Activated CD8-positive, alpha-beta memory T cell treated with anti-CD3 and anti-CD28 coated beads, Interleukin-2, amount 50 U/mL, for 4 hours (primary cell): ENCODE results near the gene HP.
"Not testable (repeated sequence)": the region's sequence is repeated elsewhere in the genome, so short reads cannot be mapped to it uniquely, and the experiment has no call there.

Experiments used
- DNase-seq: peaks from one replicate; pipeline ENCODE4 v3.0.0-alpha.2; 2020

Gene HP

DNA sequence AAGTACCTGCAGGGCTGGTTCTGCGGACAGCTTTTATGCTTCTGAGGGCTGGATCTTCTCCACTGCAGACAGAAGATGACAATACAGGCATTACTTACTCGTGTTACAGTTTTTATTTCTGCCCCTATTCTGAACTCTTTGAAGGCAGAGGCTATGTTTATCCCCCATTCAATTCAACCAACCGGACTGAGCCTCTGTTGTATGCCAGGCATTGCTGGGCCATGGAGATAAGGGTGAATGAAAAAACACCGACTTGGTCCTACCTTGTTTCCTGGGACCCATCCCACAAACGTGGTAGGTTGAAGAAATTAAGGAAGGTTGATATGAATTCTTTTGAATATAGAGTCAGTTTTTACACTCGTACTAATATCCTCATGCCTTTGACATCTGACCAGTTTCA lies 10.0 kb upstream of the HP start:
- DNase-seq: no peak

DNA sequence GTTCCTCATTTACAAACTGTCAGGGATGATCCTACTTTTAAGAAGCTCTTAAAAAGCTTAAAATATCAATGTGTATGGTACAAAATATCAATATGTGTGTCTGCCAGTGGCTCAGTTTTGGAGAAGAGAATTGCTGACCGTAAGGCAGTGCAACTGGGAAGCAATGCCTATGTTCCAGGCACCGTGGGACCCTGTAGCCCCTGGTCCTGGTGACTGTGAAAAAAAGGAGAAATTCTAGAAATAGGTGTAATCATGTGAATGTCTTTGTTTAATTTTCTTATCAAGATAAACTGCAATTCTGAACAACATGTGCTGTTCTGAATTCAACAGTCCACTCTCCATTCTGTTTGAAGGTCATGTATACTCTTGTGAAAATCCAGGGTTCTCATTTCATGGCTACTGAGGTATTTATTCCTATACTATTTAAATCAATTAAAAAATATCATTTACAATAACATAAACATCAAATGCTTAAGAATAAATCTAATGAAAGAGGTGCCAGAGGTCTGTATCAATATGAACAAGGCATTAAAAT lies 9.4 kb upstream of the HP start:
- no peak for DNase-seq

DNA sequence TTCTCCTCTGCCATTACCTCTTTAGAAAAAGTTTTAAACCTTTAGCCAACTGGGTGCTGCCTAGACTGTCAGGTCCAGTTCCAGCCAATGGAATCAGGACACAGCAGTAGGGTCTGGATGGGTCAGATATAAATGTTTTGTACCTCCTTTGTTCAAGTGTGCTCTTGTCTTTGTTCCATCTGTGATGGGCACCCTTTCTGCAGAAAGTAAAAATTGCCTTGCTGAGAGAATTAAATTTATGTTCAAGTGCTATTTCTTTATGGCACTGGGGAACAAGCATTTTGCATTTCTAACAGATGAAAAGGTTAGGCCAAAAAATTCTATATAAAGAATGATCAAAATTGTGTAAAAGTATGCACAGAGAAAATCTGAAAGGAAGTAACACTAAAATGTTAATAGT lies 5.2 kb upstream of the HP start:
- no peak for DNase-seq

DNA sequence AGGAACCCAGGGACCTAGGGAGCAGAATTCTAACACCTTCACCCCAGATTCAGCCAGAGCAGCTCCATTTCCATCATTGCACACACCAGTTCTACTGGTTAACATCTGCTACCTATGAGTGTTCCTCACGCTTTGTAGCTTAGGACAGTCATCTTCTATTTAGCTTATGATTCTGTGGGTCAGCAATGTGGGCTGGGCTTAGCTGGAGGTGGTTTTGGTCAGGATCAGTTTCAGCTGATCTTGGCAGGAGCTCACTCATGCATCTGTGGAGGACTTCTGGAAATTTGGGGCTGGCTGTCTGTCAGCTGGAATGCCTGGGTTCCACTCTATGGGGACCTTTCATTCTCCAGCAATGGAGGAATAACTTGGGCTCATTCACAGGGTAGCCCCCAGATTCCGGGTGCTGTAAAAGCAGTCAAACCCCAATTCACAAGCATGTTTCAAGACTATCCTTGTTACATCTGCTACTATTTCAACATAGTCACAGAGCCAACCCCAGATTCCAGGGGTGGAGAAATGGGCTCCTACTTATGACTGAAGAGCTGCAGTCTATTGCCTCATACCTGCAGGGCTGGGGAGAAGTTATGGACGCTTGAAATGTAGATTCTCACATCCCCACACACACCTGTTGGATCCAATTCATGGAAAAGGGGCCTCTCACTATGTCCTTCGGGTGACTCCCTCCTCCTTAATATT lies 3.4 kb upstream of the HP start:
- DNase-seq: no peak

DNA sequence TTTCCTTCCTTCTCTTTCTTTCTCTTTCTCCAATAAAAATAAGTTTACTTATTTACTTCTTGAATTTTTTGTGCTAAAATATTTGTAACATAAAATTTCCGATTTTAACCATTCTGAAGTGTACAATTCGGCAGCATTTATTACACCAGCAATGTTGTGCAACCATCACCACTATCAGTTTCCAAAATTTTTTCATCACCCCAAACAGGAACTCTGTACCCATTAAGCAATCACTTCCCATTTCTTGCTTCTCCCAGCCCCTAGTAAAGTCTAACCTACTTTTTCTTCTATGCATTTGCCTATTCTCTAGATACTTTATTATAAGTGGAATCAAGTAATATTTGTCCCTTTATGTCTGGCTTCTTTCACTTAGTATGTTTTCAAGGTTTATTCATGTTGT lies 2.5 kb upstream of the HP start:
- DNase-seq: no peak

DNA sequence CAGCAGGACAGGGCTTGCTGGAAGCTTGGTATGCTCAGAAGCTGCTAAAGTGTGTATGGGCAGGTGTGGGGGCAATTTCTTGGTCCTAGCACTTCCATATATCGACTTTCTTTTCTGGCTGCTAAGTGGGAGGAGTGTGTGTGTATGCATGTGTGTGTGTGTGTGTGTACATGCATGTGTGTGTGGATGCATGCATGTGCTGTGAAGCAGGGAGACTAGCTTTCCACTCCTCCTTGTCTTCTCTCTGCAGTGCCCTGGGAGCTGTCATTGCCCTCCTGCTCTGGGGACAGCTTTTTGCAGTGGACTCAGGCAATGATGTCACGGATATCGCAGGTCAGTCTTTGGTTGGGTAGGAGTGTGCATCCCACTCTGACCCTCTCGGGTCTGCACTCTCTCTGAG lies 1.6 kb downstream of the HP start:
- no peak for DNase-seq

DNA sequence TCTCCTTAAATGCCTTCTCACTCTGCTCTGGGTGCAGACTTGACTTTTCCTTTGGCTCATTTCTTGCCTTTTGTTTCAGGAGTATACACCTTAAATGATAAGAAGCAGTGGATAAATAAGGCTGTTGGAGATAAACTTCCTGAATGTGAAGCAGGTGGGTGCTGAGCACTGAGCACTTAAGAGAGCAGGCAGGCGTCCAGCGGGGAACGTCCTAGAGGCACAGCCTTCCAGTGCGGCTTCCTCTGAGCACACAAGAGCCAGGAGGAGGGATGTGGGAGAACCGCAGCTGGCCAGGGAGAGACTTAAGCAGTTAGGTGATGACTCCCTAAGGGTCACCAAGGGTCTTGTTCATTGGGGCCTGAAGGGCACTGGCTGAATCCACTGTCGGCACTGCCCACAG lies 3.0 kb downstream of the HP start:
- not testable (repeated sequence) for DNase-seq

DNA sequence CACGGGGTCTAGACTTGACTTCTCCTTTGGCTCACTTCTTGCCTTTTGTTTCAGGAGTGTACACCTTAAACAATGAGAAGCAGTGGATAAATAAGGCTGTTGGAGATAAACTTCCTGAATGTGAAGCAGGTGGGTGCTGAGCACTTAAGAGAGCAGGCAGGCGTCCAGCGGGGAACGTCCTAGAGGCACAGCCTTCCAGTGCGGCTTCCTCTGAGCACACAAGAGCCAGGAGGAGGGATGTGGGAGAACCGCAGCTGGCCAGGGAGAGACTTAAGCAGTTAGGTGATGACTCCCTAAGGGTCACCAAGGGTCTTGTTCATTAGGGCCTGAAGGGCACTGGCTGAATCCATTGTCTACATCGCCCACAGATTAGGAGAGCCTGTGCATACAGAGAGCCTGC lies 4.8 kb downstream of the HP start:
- DNase-seq: not testable (repeated sequence)

DNA sequence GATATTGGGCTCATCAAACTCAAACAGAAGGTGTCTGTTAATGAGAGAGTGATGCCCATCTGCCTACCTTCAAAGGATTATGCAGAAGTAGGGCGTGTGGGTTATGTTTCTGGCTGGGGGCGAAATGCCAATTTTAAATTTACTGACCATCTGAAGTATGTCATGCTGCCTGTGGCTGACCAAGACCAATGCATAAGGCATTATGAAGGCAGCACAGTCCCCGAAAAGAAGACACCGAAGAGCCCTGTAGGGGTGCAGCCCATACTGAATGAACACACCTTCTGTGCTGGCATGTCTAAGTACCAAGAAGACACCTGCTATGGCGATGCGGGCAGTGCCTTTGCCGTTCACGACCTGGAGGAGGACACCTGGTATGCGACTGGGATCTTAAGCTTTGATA lies 6.1 kb downstream of the HP start:
- DNase-seq: no peak

DNA sequence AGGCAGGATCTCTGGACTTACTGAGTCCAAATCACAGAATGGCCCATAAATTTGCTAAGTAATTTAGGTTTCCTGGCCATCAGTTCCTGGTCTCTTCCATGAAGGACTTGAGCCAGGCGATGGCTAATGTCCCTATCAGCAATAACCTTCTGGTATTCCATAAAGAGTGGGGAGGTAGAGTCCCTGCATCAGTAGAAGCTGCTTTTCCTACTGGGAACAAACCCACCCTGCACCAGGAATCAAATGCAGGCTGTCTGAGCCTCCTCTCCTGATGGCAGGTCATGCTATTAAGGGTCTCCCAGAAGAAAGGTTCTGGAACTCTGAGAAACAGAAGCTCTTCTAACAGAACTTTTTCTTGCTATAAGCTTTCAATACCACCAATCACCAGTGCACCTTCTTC lies 7.3 kb downstream of the HP start:
- no peak for DNase-seq

DNA sequence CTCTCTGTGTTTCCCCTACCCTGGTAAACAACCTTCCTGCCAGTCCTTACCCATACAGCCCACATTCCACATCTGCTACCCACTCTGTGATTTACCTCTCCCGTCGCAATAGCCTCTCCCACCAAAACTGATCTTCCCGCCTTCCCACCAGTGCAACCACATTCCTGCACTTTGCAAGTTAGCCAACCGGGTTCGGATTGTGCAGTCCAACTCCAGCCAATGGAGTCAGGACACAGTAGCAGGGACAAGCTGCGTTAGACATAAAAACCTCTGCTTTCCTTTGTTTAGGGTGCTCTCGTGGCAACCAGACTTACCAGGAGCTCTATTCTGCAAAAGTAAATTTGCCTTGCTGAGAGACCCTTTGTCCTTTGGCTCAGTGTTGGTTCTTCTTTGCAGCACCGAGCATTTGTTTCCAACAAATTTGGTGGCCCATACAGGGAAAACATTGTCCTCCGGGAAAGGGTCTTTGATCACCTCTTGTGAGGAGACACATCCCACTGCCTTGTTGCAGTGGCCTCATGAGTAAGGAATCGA lies 10.1 kb downstream of the HP start:
- no peak for DNase-seq

DNA sequence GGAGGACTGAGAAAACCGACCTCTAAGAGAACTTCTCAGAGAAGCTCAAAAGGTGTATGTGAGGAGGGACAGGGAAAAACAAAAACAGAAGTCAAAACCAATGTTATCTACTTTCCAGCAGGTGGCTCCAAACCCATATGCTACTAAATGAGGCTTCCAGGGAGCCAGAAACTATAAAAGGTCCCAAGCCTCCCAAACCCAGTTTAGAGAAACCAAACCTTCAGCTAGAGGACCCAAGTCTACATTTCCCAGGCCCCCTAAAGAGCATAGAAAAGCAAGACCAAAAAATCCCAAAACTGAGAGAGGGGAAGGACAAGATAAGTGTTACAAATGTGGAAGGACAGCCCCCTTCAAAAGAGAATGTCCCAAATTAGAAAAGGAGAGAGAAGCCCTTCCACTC lies 12.4 kb downstream of the HP start:
- no peak for DNase-seq

DNA sequence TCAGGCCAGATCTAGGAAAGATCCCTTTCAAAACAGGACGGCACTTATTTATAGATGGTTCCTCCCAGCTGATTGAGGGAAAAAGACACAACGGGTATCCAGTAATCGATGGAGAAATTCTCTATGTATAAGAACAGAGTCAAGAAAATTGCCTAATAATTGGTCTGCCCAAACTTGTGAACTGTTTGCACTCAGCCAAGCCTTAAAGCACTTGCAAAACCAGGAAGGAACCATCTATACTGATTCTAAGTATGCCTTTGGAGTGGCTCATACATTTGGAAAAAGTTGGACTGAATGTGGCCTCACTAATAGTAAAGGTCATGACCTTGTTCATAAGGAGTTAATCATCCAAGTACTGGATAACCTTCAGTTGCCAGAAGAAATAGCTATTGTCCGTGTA lies 14.6 kb downstream of the HP start:
- no peak for DNase-seq

DNA sequence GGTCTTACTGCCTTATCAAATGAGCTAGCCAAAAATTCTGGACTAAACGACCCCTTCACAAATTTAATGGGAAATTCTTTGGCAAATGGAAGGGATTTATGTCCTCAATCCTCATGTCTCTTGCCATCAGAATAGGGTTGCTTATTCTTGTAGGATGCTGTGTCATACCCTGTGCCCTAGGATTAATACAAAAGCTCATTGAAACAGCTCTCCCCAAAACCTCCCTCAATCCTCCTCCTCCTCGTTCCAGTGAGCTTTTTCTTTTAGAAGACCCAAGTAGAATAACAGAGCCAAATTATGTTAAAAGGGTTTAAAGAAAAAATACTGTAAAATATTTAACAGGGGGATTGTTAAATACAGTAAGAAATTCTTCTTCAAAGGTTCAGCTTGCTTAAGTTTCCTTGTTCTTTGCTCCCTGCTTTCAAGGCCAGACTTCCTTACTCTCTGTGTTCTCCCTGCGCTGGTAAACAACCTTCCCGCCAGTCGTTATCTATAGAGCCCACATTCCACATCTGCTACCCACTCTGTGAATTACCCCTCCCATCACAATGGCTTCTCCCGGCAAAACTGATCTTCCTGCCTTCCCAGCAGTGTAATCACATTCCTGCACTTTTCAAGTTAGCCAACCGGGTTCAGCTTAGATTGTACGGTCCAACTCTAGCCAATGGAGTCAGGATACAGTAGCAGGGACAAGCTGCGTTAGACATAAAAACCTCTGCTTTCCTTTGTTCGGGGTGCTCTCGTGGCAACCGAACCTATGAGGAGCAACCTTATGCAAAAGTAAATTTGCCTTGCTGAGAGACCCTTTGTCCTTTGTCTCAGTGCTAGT lies 18.4 kb downstream of the HP start:
- no peak for DNase-seq

DNA sequence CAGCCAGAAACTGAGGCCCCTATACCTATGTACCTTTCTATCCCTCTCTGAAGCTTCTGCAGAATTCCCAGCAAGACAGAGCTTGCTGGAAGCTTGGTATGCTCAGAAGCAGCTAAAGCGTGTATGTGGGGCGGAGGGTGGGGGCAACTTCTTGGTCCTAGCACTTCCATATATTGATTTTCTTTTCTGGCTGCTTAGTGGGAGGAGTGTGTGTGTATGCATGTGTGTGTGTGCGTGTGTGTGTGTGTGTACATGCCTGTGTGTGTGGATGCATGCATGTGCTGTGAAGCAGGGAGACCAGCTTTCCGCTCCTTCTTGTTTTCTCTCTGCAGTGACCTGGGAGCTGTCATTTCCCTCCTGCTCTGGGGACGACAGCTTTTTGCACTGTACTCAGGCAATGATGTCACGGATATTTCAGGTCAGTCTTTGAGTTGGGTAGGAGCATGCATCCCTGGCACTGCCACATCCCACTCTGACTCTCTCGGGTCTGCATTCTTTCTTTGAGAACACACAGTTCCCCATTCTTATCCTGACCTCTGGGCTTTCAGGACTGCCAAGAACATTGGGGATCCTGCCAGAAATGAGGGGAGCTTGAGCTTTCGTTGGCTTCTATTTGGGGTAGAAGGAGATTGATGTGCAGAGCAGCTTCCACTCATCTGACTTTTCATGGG lies 19.4 kb downstream of the HP start:
- no peak for DNase-seq

DNA sequence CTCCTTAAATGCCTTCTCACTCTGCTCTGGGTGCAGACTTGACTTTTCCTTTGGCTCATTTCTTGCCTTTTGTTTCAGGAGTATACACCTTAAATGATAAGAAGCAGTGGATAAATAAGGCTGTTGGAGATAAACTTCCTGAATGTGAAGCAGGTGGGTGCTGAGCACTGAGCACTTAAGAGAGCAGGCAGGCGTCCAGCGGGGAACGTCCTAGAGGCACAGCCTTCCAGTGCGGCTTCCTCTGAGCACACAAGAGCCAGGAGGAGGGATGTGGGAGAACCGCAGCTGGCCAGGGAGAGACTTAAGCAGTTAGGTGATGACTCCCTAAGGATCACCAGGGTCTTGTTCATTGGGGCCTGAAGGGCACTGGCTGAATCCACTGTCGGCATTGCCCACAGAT lies 20.8 kb downstream of the HP start:
- DNase-seq: not testable (repeated sequence)

DNA sequence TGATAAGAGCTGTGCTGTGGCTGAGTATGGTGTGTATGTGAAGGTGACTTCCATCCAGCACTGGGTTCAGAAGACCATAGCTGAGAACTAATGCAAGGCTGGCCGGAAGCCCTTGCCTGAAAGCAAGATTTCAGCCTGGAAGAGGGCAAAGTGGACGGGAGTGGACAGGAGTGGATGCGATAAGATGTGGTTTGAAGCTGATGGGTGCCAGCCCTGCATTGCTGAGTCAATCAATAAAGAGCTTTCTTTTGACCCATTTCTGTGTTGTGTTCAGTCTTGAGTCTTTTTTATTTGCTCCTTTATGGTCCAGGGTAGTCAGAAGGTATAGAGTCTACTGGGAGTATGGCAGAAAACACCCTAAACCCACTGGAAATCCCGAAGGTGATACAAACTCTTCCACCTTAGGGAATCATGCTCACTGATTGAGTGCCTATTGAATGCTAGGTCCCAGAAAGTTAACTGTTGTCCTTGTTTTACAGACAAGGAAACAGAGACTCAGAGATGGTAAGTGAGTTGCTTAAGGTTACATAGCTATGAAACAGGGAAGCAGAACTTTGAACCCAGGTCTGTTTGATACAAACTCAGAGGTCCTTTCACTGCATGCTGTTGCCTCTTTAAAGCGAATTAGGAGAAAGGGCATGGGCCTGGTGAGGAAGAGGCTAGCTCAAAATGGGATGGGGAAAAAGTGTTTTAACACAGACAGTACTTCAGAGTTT lies 22.8 kb downstream of the HP start:
- DNase-seq: not testable (repeated sequence)

DNA sequence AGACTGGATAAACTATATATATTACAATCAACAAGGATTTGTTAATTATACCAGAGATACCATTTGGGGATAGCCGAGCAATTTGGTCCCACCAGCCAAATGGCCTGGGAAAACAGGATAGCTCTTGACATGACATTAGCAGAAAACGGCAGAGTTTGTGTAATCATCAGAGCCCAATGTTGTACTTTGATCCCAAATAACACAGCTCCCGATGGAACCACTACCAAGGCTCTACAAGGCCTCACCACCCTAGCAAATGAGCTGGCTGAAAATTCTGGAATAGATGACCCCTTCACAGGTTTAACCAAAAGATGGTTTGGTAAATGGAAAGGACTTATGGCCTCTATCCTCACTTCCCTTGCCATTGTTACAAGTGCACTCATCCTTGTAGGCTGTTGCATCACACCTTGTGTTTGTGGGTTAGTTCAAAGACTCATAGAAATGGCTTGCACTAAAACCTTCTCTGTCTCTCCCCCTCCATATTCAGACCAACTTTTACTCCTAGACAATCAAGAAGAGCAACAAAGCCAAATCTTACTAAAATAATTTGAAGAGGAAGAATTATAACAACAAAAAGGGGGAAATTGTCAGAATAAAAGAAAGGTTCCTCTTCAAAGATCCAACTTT lies 29.6 kb downstream of the HP start:
- DNase-seq: no peak

DNA sequence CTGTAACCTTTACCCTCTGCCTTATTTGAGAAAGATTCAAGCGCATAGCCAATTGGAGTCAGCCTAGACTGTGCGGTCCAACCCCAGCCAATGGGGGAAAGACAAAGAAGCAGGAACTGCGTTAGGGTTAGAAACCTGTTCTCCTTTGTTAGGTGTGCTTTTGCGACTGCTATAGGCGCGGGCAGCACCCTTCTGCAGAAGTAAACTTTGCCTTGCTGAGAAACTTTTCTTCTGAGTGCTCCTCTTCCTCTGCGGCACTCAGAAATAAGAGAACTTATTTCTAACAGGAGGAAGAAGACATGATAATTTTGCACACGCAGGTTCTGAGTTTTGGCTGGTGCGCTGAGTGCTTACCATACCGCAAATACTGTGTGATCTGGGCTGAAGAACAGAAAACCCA lies 30.1 kb downstream of the HP start:
- no peak for DNase-seq

DNA sequence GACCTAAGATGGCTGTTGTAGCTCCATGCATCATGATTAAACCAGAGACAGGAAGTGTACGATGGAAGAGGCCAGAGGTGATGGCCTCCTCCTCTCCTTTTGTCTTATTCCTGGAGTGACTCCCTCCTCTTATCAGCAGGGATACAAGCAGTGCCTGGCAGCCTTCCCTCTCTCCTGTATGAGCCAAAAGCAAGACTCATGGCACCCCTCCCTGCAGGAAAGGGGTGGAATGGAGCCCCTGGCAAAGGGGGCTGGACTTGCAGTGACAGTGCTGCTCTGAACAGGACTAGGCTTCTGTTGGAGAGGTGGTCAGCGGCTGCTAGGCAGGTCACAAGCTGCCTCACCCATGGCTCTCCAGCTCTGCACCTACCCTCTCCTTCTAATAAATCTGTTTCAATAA lies 30.7 kb downstream of the HP start:
- DNase-seq: no peak

DNA sequence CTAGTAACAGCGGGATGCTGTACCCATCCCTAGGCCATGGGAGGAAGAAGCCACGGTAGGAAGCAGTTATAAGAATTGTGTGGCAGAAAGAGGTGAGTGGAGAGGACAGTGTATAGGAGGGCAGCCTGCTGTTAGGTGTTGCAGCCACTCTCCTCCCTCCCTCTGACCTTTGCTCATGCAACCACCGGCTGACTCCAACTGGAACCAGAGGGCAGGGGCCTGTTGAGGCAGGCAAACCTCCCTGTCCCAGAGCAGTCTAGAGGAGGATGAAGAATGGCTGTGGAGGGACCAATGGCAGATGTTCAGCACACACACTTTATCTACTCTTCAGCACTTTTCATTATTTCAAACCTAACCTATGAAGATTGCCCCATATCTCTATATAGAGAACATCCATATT lies 36.9 kb downstream of the HP start:
- no peak for DNase-seq

DNA sequence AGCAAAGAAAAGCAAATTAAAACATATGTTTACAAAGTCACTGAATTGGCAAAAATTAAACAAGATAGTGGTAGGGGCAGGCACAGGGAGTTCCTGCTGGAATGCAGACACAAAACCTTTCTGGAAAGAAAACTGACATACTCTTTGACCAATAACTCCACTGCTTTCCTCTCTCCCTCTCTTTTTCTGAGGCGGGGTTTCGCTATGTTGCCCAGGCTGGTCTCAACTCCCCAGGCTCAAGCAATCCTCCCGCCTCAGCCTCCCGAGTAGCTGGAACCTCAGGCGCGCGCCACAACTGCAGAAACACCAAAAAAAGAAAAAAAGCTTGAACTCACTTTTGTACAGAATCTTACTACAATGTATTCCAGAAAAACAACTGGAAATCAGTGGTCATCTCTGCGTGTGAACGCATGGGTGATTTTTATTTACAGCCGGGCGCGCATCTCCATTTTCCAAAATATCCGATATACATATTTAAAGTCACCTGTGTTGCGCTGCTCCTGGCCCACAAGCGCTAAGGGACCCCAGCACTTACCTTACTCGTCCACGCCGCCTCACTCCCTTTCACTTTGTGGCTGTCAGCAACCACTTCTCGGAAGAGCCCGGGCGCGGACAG lies 38.6 kb downstream of the HP start:
- DNase-seq: no peak
